GM18907 (cell line): ENCODE measurements around the gene FSTL4.

Experiments
- ATAC-seq: cut with Tn5 transposase; IDR thresholded peaks from one replicate; pipeline ENCODE4 v1.9.1; 2021; ENCODE audit warnings: mild to moderate bottlenecking, moderate library complexity; ENCODE audit not compliant: unreplicated experiment

Gene FSTL4

DNA sequence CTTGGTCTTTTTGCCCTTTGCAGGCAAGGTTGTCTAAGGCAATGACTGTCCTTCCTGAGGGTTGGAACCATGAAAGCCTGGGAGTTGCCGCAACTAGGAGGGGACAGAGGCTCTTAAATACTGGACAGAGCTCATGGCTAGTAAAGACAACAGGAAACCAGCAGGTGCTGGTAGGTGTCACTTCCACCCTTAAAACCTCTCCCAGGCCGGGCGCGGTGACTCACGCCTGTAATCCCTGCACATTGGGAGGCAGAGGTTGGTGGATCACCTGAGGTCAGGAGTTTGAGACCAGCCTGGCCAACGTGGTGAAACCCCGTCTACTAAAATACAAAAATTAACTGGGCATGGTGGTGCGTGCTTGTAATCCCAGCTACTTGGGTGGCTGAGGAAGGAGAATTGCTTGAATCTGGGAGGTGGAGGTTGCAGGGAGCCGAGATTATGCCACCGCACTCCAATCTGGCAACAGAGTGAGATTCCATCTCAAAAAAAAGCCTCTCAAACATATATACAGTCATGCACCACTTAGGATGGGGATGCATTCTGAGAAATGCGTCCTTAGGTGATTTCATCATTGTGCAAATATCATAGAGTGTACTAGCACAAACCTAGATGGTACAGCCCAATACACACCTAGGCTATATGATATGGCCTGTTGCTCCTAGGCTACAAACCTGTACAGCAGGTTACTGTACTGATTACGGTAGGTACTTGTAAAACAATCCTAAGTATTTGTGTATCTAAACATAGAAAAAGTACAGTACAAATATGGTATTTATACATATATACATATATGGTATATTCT is 457.9 kb downstream of the FSTL4 start:
- ATAC-seq = no peak

DNA sequence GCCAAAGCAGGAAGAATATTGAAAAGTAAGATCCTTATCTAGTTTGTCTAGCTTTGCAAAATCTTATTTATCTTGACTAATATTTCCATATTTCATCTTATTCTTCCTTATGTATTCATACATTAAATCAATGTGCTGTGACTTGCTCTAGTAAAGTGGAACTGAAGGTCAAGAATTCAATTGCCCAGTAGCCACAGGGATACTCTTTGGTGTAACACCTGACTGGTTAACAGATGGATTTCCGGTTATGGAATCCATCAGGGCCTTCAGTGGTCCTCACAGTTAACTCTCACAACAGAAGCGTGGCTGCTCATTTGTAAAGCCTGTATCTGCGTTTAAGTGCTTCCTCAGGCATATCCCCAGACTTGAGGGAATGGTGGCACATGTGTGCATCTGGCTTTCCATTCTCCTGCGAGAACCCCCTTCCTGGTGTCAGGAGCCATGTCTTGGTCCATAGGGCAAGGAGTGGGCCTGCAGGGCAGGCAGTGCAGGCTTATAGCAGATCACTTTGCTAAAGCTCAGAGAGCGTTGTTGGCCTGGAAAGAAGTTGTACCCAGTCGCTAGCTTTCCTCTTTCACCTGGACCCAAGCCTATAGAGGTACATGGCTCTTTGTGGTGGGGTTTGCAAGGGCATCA is 461.3 kb downstream of the FSTL4 start:
- ATAC-seq = no peak

DNA sequence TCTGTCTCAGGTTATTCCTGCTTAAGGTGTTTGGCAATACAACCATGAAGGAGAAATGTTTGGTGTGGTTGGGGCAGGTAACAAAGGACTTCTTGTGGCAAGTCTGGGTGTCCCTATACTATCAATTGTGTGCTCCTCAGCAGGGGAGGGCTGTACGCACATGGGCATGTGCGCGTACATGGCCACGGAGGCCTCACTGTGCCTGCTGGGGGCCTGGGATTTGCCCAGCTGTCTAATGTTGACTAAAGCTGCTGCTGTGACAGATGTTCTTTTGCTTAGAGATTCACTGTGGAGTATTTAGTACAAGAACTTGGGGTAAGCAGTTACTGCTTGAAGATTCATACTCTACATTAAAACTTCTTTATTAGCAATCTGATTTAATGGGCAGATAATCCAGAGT is 463.0 kb downstream of the FSTL4 start:
- ATAC-seq = no peak

DNA sequence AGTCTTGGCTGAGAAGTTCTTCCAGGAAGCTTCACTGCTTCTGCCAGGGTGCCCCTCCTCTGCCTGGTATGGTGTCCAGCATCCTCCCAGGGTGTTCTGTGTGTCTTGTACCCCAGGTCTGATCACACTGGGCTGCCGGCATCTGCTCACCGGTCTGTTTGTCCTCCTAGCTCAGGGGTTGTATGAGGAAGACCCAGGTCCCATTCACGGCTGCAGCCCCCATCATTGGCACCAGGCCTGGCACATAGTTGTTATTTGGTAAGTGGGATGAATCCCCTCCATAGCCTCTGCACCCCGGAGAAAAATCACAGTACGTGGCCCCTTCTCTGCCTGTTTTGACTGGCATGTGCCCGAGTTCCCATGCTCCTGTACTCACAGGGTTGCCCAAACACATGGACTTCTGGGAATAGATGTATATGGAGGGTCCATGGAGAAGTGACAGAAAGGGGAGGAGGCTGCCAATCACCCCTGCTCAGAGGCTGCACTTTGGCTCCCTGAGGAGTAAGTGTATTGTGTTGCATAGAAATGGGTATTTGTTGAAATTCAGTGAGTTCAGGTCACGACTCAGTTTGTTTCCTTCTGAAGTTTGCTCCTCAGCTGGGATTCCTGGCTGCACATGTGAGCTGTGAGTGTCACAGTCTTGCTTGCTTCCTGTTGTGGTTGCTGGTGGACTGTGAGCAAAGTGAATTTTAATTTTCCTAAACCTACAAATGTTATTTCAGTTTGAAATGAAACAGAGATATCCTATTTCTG is 464.4 kb downstream of the FSTL4 start:
- ATAC-seq = no peak

DNA sequence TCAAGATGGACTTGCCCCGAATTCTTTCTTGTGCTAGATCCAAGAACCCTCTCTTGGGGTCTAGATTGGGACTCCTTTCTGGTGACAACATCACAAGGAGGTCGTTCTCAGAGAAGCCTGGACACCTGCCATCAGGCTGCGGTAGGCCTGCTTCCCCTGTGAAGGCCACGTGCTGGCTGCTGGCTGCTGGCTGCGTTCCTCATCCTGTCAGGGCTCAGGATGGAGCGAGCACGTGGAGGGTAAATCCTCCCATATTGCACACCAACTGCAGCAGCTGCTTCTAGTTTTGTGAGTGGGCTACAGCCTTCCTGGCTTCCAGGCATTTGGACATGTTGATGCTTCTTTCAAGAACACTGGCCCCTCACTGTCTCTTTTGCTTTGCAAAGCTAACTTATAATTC is 464.9 kb downstream of the FSTL4 start:
- ATAC-seq = no peak
